ENCODE measurements around the gene LTB4R2.

GRCh38 chr14:24269368-24269767, 40.6 kb upstream of the LTB4R2 start:
- TF ChIP-seq, protein P1, sequence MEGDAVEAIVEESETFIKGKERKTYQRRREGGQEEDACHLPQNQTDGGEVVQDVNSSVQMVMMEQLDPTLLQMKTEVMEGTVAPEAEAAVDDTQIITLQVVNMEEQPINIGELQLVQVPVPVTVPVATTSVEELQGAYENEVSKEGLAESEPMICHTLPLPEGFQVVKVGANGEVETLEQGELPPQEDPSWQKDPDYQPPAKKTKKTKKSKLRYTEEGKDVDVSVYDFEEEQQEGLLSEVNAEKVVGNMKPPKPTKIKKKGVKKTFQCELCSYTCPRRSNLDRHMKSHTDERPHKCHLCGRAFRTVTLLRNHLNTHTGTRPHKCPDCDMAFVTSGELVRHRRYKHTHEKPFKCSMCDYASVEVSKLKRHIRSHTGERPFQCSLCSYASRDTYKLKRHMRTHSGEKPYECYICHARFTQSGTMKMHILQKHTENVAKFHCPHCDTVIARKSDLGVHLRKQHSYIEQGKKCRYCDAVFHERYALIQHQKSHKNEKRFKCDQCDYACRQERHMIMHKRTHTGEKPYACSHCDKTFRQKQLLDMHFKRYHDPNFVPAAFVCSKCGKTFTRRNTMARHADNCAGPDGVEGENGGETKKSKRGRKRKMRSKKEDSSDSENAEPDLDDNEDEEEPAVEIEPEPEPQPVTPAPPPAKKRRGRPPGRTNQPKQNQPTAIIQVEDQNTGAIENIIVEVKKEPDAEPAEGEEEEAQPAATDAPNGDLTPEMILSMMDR (IDR thresholded peaks at IDR 0.05) = no peak
- no peak for TF ChIP-seq EZH2 (IDR thresholded peaks at IDR 0.05; ENCODE audit: borderline replicate concordance, insufficient read depth, low read depth, low read length, poor library complexity, severe bottlenecking)

All from B cell (primary cell).